Left cardiac atrium (tissue), 4 donors: ENCODE measurements around the gene COPZ1. TPM values are rescaled to one million over a fixed set of nuclear protein-coding genes. Genes with fewer than 3 reads are reported as not detected.

Experiments used
- ATAC-seq, 2 donors: fragments of 200-7000 bp; cut with Tn5 transposase; one replicate each; pipeline ENCODE4 v1.9.1; 2020; ENCODE audit warnings: mild to moderate bottlenecking in 2 of 2, moderate library complexity in 2 of 2
- DNase-seq: peaks from one replicate; pipeline ENCODE4 v3.0.0-alpha.2; 2020
- intact Hi-C, 2 donors: fragments of 100-400 bp; cut with DNase I; formaldehyde crosslinking; loops; one replicate each; pipeline versions ENCODE4 v1.14.1 to v1.15.1; 2022 to 2023
- total RNA-seq, 2 donors: library from RNA; stranded (reverse); fragmentation: NEBNext Ultra II Directional; extraction: Animal tissue kit (Norgen Biotek cat#: 25700); gene quantifications; one replicate each; pipeline ENCODE4 v1.2.1, GENCODE V29; 2021
- donor health status: DM: no; HTN: yes; CAD: no.
- donor health status: DM: no; HTN: yes; CAD: no; lungs with severe emphysema.
- donor health status: DM: yes; HTN: yes; CAD: no.
- donor health status: Dilated cardiomyopathy.

COPZ1 gene
- total RNA-seq, 2 donors from 2014 or later: 118 to 131 TPM

- ATAC-seq: peak; percentile 17 to 51
- peak; percentile 38 for DNase-seq
- intact Hi-C loops: no loop called here
Measured at GRCh38 chr12:54384591-54385041, 59.7 kb downstream of the COPZ1 start, which contains the start of gene ZNF385A. TSS of gene ZNF385A (minus strand) at chr12:54384733. CDS start at chr12:54384514, 219 bp downstream.

DNA sequence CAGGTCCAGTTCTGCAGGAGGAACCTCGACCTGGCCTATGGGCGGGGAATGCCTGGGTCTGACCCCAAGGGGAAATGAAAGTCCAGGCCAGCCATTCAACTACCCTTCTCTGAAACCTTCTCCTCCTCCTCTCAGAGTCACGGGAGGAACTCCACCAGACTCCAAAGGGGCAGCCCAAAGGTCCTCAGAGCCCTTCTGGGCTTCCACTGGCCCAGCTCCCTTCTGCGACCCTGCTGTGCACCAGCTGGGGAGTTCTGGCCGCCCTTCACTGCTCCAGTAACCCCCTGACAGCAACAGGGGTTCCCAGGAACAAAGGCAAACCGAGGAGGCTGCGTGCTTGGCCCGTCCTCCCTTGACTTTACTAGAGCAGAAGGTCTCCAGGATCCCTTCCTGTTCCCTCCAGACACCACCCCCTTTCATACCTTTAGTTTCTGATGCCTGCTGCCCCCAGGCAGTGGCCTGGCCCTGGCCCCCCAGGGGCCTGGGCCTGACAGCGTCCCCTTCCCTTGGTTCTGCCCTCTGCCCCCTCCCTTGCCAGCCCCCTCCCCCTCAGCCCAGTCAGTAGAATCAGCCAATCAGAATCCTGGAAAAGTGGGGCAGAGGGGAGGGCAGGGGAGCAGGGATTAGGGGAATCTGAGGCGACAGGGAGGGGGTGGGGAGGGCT is 60.5 kb downstream of the COPZ1 start:
- ATAC-seq (peak; percentile 23 to 67), DNase-seq (peak; percentile 34)
- intact Hi-C loops: no loop called here

- intact Hi-C loops: no loop called here
- ATAC-seq: no peak
- DNase-seq: no peak
Measured at GRCh38 chr12:54386403-54387113, 61.6 kb downstream of the COPZ1 start.

DNA sequence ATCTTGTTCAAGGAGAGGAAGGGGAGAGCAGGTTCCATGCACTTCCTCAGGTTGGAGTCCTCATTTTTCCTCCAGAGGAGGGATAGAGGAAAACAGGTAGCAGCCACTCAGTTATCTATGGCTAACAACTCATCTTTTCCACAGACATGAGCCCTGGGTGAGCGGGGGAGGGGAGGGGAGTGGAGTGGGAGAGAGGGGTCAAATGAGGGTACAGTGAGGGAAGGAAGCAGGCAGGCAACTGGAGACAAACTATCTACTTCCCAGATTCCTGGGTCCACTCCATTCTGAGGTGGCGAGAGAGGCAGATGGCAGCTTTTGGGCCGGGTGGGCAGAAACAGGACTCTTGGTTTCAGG is 62.2 kb downstream of the COPZ1 start:
- intact Hi-C loops: no loop called here
- no peak for DNase-seq
- ATAC-seq: no peak

- DNase-seq (no peak), ATAC-seq (no peak)
- intact Hi-C loops: no loop called here
Measured at GRCh38 chr12:54388237-54389133, 63.6 kb downstream of the COPZ1 start.

DNA sequence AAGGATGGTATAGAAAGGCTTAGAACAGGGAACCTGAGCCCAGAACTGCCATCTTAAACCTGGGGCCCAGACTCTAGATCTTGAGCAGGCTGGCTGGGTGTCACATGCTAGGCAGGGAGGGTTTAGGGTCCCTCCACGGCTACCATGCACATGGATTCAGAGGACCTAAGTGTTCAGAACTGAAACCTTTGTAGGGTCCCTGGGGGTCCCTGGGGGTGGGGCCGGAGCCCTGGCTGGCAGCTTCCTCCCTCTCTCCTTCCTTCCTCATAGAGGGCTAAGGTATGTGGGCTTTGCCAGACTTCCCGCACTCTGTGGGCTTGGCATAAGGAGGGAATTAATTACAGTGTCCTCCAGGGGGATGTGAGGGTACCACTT is 64.2 kb downstream of the COPZ1 start:
- intact Hi-C loops: no loop called here
- DNase-seq (no peak), ATAC-seq (no peak)

GRCh38 chr12:54389607-54390175 is 64.8 kb downstream of the COPZ1 start:
- ATAC-seq: no peak
- intact Hi-C loops: no loop called here
- DNase-seq: no peak

GRCh38 chr12:54390176-54390667 is 65.3 kb downstream of the COPZ1 start:
- intact Hi-C loops: no loop called here
- DNase-seq: no peak
- no peak for ATAC-seq

DNA sequence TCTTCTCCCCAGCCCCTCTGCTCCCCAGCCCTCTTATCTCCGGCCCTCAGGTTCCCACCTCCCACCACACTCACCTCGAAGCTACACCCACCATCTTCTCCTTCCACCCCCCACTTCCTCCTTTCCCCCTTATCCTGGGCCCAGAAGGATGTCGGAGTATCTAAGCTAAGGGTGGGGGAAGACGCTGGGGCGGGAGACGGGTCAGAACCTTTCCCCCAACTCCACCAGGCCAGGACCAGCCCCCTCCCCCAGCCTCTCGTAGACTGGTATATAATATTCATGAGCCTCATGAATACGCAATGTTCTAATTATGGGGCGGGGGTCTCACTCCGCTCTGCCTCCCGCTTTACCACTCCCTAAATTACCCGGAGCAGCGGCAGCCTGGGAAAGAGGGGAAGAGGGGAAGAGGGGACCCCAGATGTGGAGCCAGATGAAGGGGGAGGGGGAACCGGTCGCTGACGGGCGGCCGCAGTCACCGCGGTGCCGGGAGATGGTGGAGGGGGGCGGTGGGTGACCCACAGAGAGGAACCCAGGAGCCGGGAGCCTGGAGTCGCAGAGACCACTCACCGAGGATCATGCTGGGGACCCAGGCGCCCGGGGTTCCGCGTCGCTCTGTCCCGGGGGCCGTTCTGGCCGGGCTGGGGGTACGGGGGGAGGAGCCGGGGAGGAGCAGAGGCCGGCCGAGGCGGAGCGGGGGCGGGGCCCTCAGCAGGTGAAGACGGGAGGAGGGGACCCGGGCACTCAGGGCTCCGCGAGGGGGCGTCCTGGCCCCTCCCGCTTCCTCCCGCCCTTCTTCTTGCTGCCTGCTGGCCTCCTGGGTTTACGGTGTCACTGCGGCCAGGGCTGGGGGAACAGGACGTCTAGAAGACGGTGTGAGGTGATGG is 66.0 kb downstream of the COPZ1 start:
- DNase-seq (peak; percentile 60), ATAC-seq (peak; percentile 44 to 46)
- intact Hi-C loops: no loop called here

DNA sequence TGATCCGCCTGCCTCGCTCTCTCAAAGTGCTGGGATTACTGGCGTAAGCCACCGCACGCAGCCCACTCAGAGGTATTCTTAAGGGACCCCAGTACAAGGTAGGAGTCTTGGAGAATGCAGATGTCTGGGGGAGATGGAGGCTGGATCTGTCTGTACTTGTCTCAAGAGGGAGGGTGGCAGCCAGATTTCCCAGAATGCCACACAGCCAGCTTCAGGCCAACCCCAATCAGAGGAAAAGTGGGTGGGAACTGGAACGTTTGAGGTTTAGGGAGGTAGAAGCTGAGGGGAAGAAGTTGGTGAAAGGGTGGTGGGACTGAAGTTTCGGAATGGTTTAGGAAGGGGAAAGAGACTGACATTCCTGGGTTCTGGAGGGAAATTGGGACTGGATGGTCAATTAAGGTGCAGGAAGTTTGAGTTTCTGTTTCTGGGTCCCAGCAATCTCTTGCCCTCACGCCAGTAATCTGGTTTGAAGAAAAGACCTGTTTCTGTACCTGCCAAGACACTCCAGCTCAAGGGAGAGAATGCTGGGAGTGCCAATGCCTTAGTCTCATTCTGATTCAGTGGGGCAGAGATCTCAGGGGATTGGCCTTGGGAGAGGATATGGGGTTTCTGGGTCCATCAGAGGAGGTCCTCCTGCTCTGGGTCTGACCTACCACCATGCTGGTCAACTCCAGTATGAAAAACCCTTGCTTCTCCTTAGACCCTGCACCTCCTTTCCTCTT is 67.7 kb downstream of the COPZ1 start:
- intact Hi-C loops: no loop called here
- no peak for ATAC-seq
- no peak for DNase-seq

GRCh38 chr12:54393207-54393609 is 68.3 kb downstream of the COPZ1 start:
- intact Hi-C loops: no loop called here
- ATAC-seq (no peak), DNase-seq (peak; percentile 16)

DNA sequence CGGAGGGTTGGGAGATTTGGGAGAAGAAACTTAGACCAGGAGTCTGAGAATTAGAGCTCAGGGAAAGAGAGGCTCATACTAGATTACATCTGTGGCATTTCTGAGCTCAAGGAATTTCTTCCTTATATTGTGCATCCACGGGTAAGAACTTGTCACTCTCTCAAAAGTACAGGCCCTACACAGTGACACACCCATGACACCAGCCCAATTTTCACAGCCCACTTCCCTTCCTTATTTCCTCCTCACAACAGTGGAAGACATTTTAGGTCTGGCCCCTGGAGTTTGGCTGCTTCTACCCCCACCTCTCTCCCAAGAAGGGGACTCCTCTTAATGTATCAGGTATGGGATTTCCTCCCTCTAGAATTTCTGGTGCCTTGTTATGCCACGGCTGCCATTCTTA is 68.8 kb downstream of the COPZ1 start:
- ATAC-seq: no peak
- DNase-seq: no peak
- intact Hi-C loops: no loop called here

- peak; percentile 41 for DNase-seq
- intact Hi-C loops: no loop called here
- peak; percentile 33 to 47 for ATAC-seq
Measured at GRCh38 chr12:54394281-54394719, 69.4 kb downstream of the COPZ1 start.

GRCh38 chr12:54394986-54395385 is 70.1 kb downstream of the COPZ1 start:
- intact Hi-C loops: no loop called here
- DNase-seq (no peak), ATAC-seq (no peak)

DNA sequence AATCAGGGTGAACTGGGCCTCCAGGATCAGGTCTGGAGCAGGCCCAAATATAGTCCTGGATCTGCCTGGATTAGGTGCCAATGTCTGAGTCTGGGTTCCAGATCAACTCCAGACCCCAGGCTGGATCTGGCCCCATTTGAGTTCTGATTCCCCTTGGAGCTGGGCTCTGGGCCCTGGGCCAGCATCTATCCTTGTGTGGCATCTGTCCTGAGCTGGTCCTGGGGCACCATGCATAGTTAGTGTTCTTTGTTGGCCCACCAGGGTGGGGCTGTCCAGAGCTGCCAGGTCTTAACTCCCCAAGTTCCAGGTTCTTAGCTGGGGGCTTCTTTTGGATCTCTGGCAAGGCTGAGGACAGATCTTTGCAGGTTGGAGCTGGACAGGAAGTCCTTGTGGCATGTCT is 70.6 kb downstream of the COPZ1 start:
- DNase-seq: no peak
- ATAC-seq: no peak
- intact Hi-C loops: no loop called here

- intact Hi-C loops: no loop called here
- DNase-seq (no peak), ATAC-seq (no peak)
Measured at GRCh38 chr12:54397157-54397556, 72.2 kb downstream of the COPZ1 start.

GRCh38 chr12:54398218-54398617 is 73.3 kb downstream of the COPZ1 start:
- DNase-seq (no peak), ATAC-seq (no peak)
- intact Hi-C loops: no loop called here
